T1000 (cell line): Measurements from ENCODE around the gene TRPM3.
"Not testable (repeated sequence)": the region's sequence is repeated elsewhere in the genome, so short reads cannot be mapped to it uniquely, and the experiment has no call there.

Experiments used
- DNase-seq: peaks from one replicate; lab custom pipeline; 2025; ENCODE audit warnings: mixed read lengths; lab: John Stamatoyannopoulos, UW

The TRPM3 gene

GRCh38 chr9:70749066-70749465 is 372.4 kb downstream of the TRPM3 start:
- DNase-seq: no peak

- peak; percentile 19 for DNase-seq
Measured at GRCh38 chr9:70747261-70747718, 374.1 kb downstream of the TRPM3 start.

DNA sequence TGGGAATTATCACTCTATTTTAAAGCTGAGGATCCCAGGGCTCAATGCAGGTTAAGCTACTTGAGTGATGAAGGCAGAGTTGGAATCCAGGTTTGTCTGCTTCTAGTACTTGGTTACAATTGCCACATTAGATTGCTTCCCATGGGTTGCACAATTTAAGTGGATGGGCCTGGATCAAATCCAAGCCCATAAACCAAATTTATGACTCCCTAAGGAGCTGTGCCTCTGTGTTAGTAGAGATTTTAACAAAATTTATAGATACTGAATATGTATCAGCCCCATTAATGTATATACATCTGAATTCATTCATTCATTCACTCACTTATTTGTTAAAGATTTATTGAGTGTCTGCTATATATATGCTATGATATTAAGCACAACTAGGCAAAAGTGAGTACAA is 374.7 kb downstream of the TRPM3 start:
- DNase-seq: peak; percentile 8

- DNase-seq: no peak
Measured at GRCh38 chr9:70746316-70746715, 375.1 kb downstream of the TRPM3 start.

DNA sequence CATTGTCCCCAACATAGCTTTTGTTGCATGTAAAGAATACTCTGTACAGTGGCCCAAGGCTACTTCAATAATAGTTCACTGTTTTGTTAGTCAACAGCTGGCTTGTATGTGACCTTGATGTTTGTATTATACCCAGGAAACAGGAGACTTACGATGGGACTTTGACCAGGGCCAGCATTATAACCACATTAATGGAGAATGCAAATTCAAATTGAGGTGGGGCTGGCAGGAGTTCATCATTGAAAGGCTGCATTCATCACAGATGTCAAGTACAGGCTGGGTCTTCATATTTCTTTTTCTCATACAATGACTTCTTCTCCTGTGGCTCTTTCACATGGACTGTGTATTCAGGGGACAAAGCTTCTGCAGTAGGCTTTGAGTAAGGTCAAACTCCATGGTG is 396.6 kb downstream of the TRPM3 start:
- not testable (repeated sequence) for DNase-seq

GRCh38 chr9:70724025-70724424 is 397.4 kb downstream of the TRPM3 start:
- not testable (repeated sequence) for DNase-seq

- not testable (repeated sequence) for DNase-seq
Measured at GRCh38 chr9:70706797-70707196, 414.6 kb downstream of the TRPM3 start.

- DNase-seq: no peak
Measured at GRCh38 chr9:70701163-70701562, 420.3 kb downstream of the TRPM3 start.

DNA sequence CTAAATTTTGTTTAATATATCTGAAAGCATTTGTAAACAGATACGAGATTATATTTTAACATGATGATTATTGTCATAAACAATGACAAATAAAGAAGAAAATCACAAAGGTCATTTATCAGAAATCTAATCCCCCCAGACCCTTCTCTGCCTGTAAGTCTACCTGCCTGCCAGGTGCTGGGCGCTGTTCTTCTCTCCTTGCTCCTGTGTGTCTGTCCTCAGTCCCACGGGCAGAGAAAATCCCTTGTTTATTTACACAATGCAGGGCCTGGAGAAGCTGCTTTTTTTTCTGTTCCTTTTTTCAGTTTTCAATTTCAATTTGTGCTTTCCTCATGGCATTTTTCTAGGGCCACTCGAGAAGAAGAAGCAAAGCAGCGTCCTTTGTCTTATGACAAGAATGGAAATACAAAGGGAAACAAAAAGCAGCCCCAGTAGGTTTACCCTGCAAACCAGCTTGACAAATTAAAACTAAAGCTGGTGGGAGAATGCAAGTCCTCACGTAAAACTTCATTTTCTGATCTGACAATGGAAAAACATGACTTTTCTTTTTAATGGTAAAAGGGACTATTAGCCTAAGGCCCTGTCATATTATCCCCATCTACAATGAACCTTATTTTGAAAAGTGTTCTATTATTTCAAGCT is 424.6 kb downstream of the TRPM3 start:
- no peak for DNase-seq

DNA sequence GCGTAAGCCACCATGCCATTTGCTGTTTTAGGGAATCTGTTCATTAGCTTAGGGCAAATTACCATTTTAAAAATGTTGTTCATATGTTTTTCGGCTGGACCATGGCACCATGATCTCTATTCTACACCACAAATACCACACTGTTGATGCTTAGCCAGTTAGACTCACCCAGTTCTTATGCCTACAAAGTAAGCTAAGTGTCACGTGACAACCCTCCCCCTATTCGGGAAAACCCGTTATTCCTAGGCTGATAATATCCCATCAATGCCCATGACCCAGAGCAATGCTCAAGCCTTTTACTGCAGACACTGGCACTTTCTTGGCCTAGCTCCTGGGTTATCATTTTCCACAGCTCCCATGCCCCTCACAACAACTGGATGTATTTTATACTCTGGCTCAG is 426.7 kb downstream of the TRPM3 start:
- DNase-seq: no peak

DNA sequence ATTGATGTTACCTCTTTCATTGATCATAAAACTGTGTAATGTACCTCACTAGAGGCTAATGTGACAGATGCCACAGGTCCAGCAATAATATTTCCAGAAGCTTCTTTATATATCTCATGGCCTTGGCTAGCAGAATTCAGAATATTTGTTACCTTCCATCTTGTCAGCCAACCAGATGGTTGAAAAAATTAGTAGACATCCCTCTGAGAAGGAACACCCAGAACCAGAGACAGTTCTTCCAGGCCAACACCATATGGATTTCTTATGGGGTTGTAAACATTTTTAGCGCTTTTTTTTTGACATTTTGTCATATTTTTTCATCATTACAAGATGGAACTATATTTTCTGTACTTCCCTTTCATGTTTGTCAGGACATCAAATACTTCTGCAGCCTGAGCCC is 428.2 kb downstream of the TRPM3 start:
- DNase-seq: no peak

DNA sequence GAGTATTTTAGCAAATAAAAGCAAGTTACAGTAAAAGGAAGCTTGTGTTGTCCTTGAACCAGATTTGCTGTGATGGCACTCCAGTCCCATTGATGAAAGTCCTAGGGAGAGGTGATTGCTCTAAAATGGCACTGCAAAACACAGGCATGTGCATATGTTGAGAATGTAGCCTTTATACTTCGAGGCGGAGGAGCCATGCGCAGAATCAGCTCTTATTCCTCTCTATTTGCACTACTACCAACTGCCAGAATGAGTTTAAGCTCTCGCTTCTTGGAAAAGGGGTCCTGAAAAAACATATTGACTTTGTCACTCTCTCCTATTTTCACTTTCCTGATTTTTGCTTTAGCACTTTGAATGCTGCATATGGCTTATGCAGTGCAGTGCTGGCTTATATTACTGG is 429.0 kb downstream of the TRPM3 start:
- no peak for DNase-seq

GRCh38 chr9:70688704-70689103 is 432.7 kb downstream of the TRPM3 start:
- no peak for DNase-seq

DNA sequence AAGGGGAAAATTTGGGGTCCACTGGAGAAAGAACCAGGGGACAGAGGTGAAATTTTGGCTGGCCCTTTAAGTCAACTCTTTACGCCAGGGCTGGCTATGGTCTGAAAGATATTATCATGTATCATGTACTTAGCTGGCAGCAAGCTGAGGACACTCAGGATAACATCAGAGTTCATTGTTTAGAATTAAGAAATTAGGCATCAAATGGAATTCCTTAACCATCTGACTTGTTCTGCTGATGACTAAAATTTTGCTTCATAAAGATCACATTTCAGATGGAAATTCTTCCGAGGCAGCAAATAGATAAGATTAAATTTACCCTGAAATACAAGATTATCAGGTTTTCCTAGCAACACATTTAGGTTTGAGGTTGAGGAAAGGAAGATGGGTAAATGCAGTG is 437.6 kb downstream of the TRPM3 start:
- DNase-seq: no peak

DNA sequence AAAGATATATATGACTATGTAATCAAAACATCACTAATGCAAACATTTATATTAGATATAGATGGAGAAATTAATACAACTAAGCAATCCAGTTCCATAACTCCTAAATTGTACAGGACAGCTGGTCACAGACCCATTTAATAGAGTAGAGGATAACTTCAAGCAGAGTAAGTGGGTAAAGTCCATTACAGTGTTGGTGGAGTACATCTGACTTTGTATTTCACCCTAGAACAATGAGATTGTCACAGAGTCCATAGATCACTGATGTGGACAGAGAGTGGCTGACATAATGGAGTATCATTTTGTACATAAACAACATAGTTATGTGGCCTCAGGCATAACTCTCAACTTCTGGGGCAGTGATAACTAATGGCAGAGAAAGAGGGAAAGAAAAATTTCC is 439.1 kb downstream of the TRPM3 start:
- no peak for DNase-seq

DNA sequence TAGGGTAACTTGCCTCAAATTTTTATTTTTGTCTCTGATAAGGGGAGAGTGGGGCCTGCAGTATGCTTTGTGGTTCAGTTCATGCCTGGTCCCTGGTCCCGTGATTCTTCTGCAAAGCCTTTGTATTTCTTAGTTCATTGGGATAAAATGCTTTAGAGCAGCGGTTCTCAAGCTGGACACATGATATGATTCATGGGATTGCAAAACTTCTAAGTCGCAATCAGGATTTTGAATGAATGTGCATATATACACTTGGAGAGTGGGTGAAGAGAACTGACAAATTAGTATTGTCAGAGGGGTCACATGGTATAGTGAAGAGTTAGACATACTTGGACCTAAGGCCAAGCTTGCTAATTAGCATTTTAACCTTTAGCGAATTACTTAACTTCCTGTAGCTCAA is 441.6 kb downstream of the TRPM3 start:
- DNase-seq: no peak

DNA sequence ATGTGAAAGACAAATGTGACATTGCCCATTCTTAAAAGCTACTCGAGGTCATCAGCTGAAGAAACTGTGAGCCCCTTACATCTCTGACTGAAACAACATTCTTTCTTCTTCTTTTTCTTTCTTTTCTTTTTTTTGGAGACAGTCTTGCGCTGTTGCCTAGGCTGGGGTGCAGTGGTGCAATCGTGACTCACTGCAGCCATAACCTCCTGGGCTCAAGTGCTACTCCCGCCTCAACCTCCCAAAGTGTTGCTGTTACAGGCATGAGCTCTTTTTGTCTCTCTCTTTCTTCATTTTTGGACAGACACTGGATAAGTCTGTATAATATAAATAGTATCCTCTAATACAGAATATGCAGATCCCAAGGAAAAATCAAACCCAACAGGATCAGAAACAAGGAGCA is 443.3 kb downstream of the TRPM3 start:
- DNase-seq: no peak

GRCh38 chr9:70677055-70677735 is 444.2 kb downstream of the TRPM3 start:
- no peak for DNase-seq

DNA sequence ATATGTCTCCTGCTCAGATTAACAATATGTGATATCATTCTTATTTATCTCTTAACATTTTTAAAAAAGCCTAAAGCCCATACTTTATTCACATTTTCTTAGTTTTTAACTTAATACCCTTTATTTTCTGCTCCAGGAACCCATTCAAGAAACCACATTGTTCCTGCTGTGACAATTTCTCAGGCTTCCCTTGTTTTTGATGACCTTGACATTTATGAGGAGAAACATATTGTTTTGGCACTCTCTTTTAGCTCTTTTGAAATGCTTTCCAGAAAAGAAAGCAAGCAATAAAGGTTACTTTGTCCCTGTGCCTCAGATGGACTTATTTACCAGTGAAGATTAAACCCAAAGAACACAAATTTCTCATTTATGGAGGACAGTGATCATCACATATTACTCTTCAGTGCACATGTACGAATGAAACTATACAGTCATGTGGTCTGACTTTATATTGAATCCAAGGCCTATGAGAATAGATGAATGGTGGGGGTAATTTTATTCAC is 445.5 kb downstream of the TRPM3 start:
- no peak for DNase-seq

DNA sequence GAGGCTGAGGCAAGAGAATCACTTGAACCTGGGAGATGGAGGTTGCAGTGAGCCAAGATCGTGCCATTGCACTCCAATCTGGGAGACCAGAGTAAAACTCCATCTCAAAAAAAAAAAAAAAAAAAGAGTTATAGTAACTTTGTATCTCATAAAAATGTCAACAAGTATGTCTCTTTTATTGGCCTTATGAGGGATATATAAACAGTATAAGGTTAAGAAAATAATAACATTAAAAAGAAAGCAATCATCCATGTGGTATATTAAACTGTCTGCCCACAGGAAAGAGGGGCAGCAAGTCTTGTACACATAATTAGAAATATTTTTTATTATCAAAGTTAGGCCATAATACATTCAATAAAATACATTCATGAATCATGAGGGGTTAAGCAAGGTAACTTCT is 447.6 kb downstream of the TRPM3 start:
- DNase-seq: no peak

DNA sequence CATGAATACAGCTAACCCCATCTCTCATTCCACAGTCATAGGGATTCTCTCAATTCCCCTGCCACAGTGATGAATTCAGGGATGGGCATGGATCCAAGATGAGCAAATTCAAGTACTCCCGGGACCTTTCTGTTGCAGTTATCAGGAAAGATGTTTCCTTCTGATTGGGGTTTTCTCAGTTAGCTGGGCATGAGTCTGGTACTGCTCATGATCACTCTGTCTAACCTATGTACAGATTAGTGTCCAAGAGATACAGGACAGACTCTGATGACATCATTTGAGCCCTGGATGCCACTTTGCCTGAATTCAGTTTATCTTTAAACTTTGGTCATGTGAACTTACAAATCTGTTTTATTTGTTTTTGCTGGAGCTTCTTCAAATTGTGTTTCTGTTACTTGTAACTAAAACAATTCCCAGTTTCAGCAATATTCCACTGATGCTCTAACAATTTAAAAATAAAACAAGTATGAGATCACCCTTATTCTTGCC is 449.2 kb downstream of the TRPM3 start:
- DNase-seq: no peak

- no peak for DNase-seq
Measured at GRCh38 chr9:70668751-70669150, 452.7 kb downstream of the TRPM3 start.

GRCh38 chr9:70658765-70659164 is 462.7 kb downstream of the TRPM3 start:
- no peak for DNase-seq
